PFSK-1 (cell line): ENCODE results near the gene ITGA11.

Source experiments
- POLR2AphosphoS5 ChIP-seq: IDR thresholded peaks from 2 replicates; pipeline ENCODE4 v1.6.1; 2012; ENCODE audit warnings: low read depth, mild to moderate bottlenecking, control low read depth, low read length, moderate library complexity
- REST ChIP-seq, 2 experiments: IDR thresholded peaks; 2 replicates each; pipeline versions ENCODE4 v1.6.1 to v1.8.0; 2011 to 2012; ENCODE audit warnings: low read depth in 2 of 2, low read length in 2 of 2, control low read depth in 1 of 2, inconsistent platforms in 1 of 2, mild to moderate bottlenecking in 1 of 2, moderate library complexity in 1 of 2; ENCODE audit not compliant: insufficient read depth in 1 of 2

GRCh38 chr15:68315495-68316031 is 116.4 kb downstream of the ITGA11 start:
- TF ChIP-seq REST (IDR thresholded peaks at IDR 0.05; ENCODE audit: insufficient read depth in 1 of 2, low read depth in 2 of 2, low read length in 2 of 2) = no peak
- no peak for TF ChIP-seq POLR2AphosphoS5
